ENCODE data around the gene ARVCF.

DNA sequence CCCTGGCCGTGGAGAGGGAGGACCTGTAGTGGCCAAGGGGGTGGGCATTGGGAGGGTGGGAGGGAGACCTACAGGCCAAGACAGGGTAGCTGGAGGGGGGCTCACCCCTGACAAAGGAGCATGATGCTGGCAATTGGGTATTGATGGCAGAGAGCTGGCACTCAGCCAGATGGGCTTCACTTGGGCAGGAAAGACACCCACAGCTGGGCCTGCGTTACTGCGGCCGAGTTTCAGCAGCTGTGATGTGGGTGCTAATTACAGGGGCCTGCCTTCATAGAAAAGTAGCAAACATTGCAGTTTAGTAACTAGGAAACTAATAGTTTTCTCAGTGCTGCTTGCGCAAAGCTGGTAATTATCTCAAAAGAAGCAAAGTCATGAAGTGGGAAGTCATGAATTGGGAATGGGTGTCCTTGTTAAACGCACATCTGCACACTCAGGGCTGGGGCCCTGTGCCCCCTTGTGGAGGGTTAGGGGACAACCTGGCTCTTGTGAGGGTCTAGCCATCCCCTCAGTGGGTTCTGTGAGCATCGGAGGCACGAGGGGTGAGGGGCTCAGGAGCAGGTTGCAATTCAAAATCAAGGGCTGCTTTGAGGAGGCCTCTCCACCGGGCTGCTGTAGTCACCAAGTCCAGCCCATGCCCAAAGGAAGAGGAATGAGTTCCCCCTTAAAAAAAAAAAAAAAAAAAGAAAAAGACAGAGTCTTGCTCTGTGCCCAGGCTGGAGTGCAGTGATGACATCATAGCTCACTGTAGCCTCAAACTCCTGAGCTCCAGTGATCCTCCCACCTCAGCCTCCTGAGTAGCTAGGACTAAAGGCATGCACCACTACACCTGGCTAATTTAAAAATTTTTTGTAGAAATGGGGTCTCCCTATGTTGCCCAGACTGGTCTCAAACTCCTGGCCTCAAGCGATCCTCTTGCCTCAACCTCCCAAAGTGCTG lies 50.6 kb downstream of the ARVCF start:
- TF ChIP-seq POLR2A (IDR thresholded peaks at IDR 0.05; ENCODE audit: low read depth) (no peak), CTCF (IDR thresholded peaks at IDR 0.05) (peak in 1 of 3 experiments; percentile 13), POLR2AphosphoS5 (IDR thresholded peaks at IDR 0.05) (no peak)

All from esophagus muscularis mucosa (tissue), 3 donors.